ENCODE results near the gene ZFAND2A. TPM values are rescaled to one million over a fixed set of nuclear protein-coding genes. Genes with fewer than 3 reads are reported as not detected.

The ZFAND2A gene
- total and polyA plus RNA-seq, 2 experiments from 2014 or later: 32.2 to 52.4 TPM

DNA sequence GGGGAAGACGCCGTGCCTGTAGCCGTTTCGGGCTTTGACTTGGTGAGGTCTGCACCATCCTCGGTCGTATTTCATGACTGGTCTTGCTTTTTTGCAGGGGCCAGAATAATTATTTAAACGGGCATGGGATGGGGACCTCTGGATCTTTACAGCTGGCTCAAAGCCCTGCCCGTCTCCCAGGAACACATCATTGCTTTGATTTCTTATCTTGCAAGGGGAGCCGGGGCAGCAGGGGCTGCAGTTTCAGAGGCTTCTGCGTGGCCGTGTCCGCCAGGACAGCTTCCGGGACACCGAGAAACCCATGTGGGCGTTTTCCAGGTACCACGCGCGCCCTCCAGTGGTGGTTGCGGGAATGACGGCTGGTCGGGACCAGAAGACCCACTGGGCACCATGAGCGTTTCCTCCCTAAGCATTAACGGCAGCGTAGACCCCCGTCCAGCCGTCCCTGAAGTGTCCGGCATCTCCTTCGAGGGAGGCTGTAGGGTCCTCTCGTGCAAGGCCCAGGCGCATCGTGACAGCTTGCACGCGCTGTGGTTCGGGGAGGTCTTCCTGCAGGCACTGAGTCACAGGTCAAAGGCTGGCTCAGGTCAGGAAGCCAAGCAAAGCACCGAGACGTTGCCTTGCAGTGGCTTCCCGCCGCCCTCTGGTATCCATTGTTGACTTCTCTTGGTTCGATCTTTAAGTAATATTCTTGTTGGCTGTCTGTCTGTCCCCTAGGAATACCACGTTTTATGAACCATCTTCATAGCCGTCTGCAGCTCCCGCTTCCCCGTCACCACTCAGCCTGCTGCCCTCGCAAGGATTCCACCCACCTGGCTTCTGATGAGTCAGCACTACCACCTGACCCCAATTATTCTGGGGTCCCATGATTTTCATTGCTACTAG, 16.2 kb upstream of the ZFAND2A start:
- Histone ChIP-seq H3K4me1 (ENCODE audit: insufficient read depth) (no peaks in the 10 kb centered on the region), H2AFZ (peak overlapping the region; percentile 89), H3K36me3 (ENCODE audit: low read depth) (no peaks in the 10 kb centered on the region), H3K9me3 (ENCODE audit: low read depth) (no peaks in the 10 kb centered on the region), H3K9me2 (ENCODE audit: insufficient read depth) (no peaks in the 10 kb centered on the region), H3K4me3 (peak overlapping the region; percentile 59), H3K27ac (no peak overlapping the region), H3F3A (ENCODE audit: insufficient read depth) (no peaks in the 10 kb centered on the region), H3K27me3 (replicated peaks; ENCODE audit: insufficient read depth) (no peaks in the 10 kb centered on the region), H3K4me2 (ENCODE audit: unreplicated experiment) (peak overlapping the region; percentile 46), H4K20me1 (ENCODE audit: insufficient read depth) (no peaks in the 10 kb centered on the region), H3K9ac (peak overlapping the region; percentile 60), H3K79me2 (ENCODE audit: insufficient read depth) (no peaks in the 10 kb centered on the region)
- in situ Hi-C loops (cut with MboI): no loop called here
- WGBS, 2 experiments (ENCODE audit: low coverage in 1 of 2, low lambda C conversion rate in 2 of 2, missing lambda C conversion rate in 2 of 2): 19% methylated on average over 42 to 44 of the region's 44 CpGs
- TF ChIP-seq EZH2 (IDR thresholded peaks at IDR 0.05; ENCODE audit: insufficient read depth, poor library complexity, severe bottlenecking): no peak
- TF ChIP-seq EZH2phosphoT487 (IDR thresholded peaks at IDR 0.05; ENCODE audit: insufficient read depth, low read depth): no peak
- peak; percentile 81 for DNase-seq

- Histone ChIP-seq H3F3A (ENCODE audit: insufficient read depth) (no peaks in the 10 kb centered on the region), H3K4me3 (0 out of 2 replicates have a peak overlapping the region, but pooled peaks have one; percentile 59), H3K79me2 (ENCODE audit: insufficient read depth) (no peaks in the 10 kb centered on the region), H3K9ac (peak overlapping the region; percentile 60), H3K9me3 (ENCODE audit: low read depth) (no peaks in the 10 kb centered on the region), H3K27me3 (replicated peaks; ENCODE audit: insufficient read depth) (no peaks in the 10 kb centered on the region), H3K4me1 (ENCODE audit: insufficient read depth) (no peaks in the 10 kb centered on the region), H2AFZ (peak overlapping the region; percentile 89), H4K20me1 (ENCODE audit: insufficient read depth) (no peaks in the 10 kb centered on the region), H3K36me3 (ENCODE audit: low read depth) (no peaks in the 10 kb centered on the region), H3K9me2 (ENCODE audit: insufficient read depth) (no peaks in the 10 kb centered on the region), H3K4me2 (ENCODE audit: unreplicated experiment) (peak overlapping the region; percentile 46), H3K27ac (no peak overlapping the region)
- DNase-seq: no peak
- TF ChIP-seq EZH2phosphoT487 (IDR thresholded peaks at IDR 0.05; ENCODE audit: insufficient read depth, low read depth) (no peak), EZH2 (IDR thresholded peaks at IDR 0.05; ENCODE audit: insufficient read depth, poor library complexity, severe bottlenecking) (no peak)
- 93 to 96% methylated on average over 15 of the region's 15 CpGs for WGBS, 2 experiments (ENCODE audit: low coverage in 1 of 2, low lambda C conversion rate in 2 of 2, missing lambda C conversion rate in 2 of 2)
- in situ Hi-C loops (cut with MboI): no loop called here
Observed at GRCh38 chr7:1175597-1175966, 15.6 kb upstream of the ZFAND2A start.

GRCh38 chr7:1174881-1175596, 15.0 kb upstream of the ZFAND2A start:
- in situ Hi-C loops (cut with MboI): no loop called here
- Histone ChIP-seq H3F3A (ENCODE audit: insufficient read depth) (no peaks in the 10 kb centered on the region), H3K9ac (no peak overlapping the region), H4K20me1 (ENCODE audit: insufficient read depth) (no peaks in the 10 kb centered on the region), H3K27me3 (replicated peaks; ENCODE audit: insufficient read depth) (no peaks in the 10 kb centered on the region), H3K9me2 (ENCODE audit: insufficient read depth) (no peaks in the 10 kb centered on the region), H2AFZ (no peak overlapping the region), H3K79me2 (ENCODE audit: insufficient read depth) (no peaks in the 10 kb centered on the region), H3K4me3 (no peak overlapping the region), H3K27ac (no peak overlapping the region), H3K9me3 (ENCODE audit: low read depth) (no peaks in the 10 kb centered on the region), H3K4me1 (ENCODE audit: insufficient read depth) (no peaks in the 10 kb centered on the region), H3K4me2 (ENCODE audit: unreplicated experiment) (no peak overlapping the region), H3K36me3 (ENCODE audit: low read depth) (no peaks in the 10 kb centered on the region)
- DNase-seq: no peak
- WGBS, 2 experiments (ENCODE audit: low coverage in 1 of 2, low lambda C conversion rate in 2 of 2, missing lambda C conversion rate in 2 of 2): 94 to 96% methylated on average over 29 of the region's 29 CpGs
- TF ChIP-seq EZH2 (IDR thresholded peaks at IDR 0.05; ENCODE audit: insufficient read depth, poor library complexity, severe bottlenecking) (no peak), EZH2phosphoT487 (IDR thresholded peaks at IDR 0.05; ENCODE audit: insufficient read depth, low read depth) (no peak)

DNA sequence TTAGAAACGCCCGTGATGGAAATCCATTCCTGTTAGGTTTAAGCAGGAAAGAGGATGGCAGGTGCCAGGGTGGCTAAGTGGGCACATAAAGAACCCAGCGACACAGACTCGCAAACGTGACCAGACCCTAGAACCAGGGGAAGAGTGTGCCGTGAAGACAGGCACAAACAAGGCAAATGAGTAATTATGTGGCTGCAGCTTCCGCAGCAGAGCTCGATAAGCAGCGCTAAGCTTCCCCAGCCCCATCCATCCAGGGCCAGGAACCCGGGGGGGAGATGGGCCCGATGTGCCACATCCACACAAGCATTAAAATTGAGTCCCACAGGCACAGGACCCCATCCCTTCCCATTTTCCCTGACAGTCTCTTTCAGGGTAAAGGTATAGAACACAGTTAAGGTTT, 14.0 kb upstream of the ZFAND2A start:
- Histone ChIP-seq H3K9ac (no peak overlapping the region), H3K9me2 (ENCODE audit: insufficient read depth) (no peaks in the 10 kb centered on the region), H3K27me3 (replicated peaks; ENCODE audit: insufficient read depth) (no peaks in the 10 kb centered on the region), H3K36me3 (ENCODE audit: low read depth) (no peaks in the 10 kb centered on the region), H3K9me3 (ENCODE audit: low read depth) (no peaks in the 10 kb centered on the region), H3K4me2 (ENCODE audit: unreplicated experiment) (no peak overlapping the region), H3F3A (ENCODE audit: insufficient read depth) (no peaks in the 10 kb centered on the region), H3K4me3 (no peak overlapping the region), H3K27ac (no peak overlapping the region), H2AFZ (no peak overlapping the region), H3K79me2 (ENCODE audit: insufficient read depth) (no peaks in the 10 kb centered on the region), H4K20me1 (ENCODE audit: insufficient read depth) (no peaks in the 10 kb centered on the region), H3K4me1 (ENCODE audit: insufficient read depth) (no peaks in the 10 kb centered on the region)
- in situ Hi-C loops (cut with MboI): no loop called here
- no peak for DNase-seq
- 78% methylated on average over 11 of the region's 11 CpGs for WGBS, 2 experiments (ENCODE audit: low coverage in 1 of 2, low lambda C conversion rate in 2 of 2, missing lambda C conversion rate in 2 of 2)
- TF ChIP-seq EZH2 (IDR thresholded peaks at IDR 0.05; ENCODE audit: insufficient read depth, poor library complexity, severe bottlenecking) (no peak), EZH2phosphoT487 (IDR thresholded peaks at IDR 0.05; ENCODE audit: insufficient read depth, low read depth) (no peak)
